HCT116 (cell line): ENCODE results near the gene TRIM6. TPM values are rescaled to one million over a fixed set of nuclear protein-coding genes. Genes with fewer than 3 reads are reported as not detected.

Experiments used
- ATAC-seq: fragments of 200-7000 bp; cut with Tn5 transposase; 2 replicates; pipeline ENCODE4 v1.9.1; 2020; ENCODE audit warnings: mild to moderate bottlenecking, moderate library complexity
- BruUV-seq: library from RNA; stranded (reverse); fragments of 400-500 nt; replicated peaks from 2 replicates; lab custom pipeline; 2021; lab: Mats Ljungman, UMichigan
- CTCF ChIA-PET: fragments of 300-600 bp; sonication (Branson Sonifier 250); formaldehyde crosslinking; loops from one replicate; lab custom pipeline; 2021; ENCODE audit warnings: antibody characterized with exemption; lab: Charles Lee
- POLR2A ChIA-PET: fragments of 300-600, 350-600 bp; sonication (Branson Sonifier 250); formaldehyde crosslinking; loops from one replicate; lab custom pipeline; 2021; ENCODE audit warnings: antibody characterized with exemption; lab: Charles Lee
- RAD21 ChIA-PET, 2 experiments: fragments of 300-600 bp; sonication (Branson Sonifier 250); formaldehyde crosslinking; loops; one replicate each; lab custom pipeline; 2023; ENCODE audit warnings: low total read pairs in 2 of 2; ENCODE audit not compliant: uncharacterized antibody in 2 of 2, unreplicated experiment in 2 of 2, low non-redundant PET in 1 of 2; lab: Charles Lee
- DNase-seq: peaks from one replicate; pipeline ENCODE4 v3.0.0-alpha.2; 2010; ENCODE audit warnings: low read depth, low spot score
- H2AFZ ChIP-seq: fragments of 200-600 bp; shearing (Covaris generic), sonication (generic); 2 replicates; pipeline ENCODE4 v1.6.1; 2017; ENCODE audit warnings: low read depth, mixed run types, mixed read lengths, antibody characterized with exemption, low read length; ENCODE audit not compliant: poor library complexity, severe bottlenecking
- H3K27ac ChIP-seq: 2 replicates; pipeline ENCODE4 v1.5.1; 2012; ENCODE audit warnings: low read depth, low read length
- H3K27me3 ChIP-seq: fragments of 200-600 bp; sonication (generic); 2 replicates; pipeline ENCODE4 v1.6.1; 2016; ENCODE audit warnings: mixed run types, low read length, mixed read lengths; ENCODE audit not compliant: insufficient read depth
- H3K36me3 ChIP-seq, 2 experiments: fragments of 200-500 bp in 1 of 2; fragments of 200-600 bp in 1 of 2; sonication (Bioruptor generic) in 1 of 2; sonication (generic) in 1 of 2; 2 replicates each; pipeline versions ENCODE4 v1.5.1 to v1.6.1; 2014 to 2016; ENCODE audit warnings: low read length in 2 of 2, inconsistent platforms in 1 of 2, mixed read lengths in 1 of 2, mixed run types in 1 of 2; ENCODE audit not compliant: insufficient read depth in 2 of 2, control insufficient read depth in 1 of 2
- H3K4me1 ChIP-seq, 2 experiments: fragments of 200-600 bp in 1 of 2; sonication (generic) in 1 of 2; 2 replicates each; pipeline versions ENCODE4 v1.5.1 to v1.6.1; 2012 to 2017; ENCODE audit warnings: low read length in 2 of 2, inconsistent platforms in 1 of 2, mild to moderate bottlenecking in 1 of 2, mixed read lengths in 1 of 2, mixed run types in 1 of 2, moderate library complexity in 1 of 2; ENCODE audit not compliant: insufficient read depth in 2 of 2, control insufficient read depth in 1 of 2
- H3K4me2 ChIP-seq: fragments of 200-600 bp; sonication (generic); 2 replicates; pipeline ENCODE4 v1.6.1; 2017; ENCODE audit warnings: mixed run types, low read length, mixed read lengths
- H3K4me3 ChIP-seq, 2 experiments: fragments of 200-600 bp in 1 of 2; sonication (generic) in 1 of 2; replicated peaks in 1 of 2; 2 replicates each; pipeline ENCODE4 v1.5.1; 2011 to 2016; ENCODE audit warnings: low read length in 2 of 2, control low read depth in 1 of 2, low read depth in 1 of 2, mild to moderate bottlenecking in 1 of 2, mixed read lengths in 1 of 2, mixed run types in 1 of 2
- H3K79me2 ChIP-seq: fragments of 200-600 bp; sonication (generic); 2 replicates; pipeline ENCODE4 v1.6.1; 2017; ENCODE audit warnings: mild to moderate bottlenecking, mixed run types, low read length, moderate library complexity, mixed read lengths; ENCODE audit not compliant: insufficient read depth
- H3K9ac ChIP-seq: fragments of 200-600 bp; sonication (generic); 2 replicates; pipeline ENCODE4 v1.6.1; 2016; ENCODE audit warnings: low read length, mixed read lengths
- H3K9me2 ChIP-seq: fragments of 200-600 bp; sonication (generic), shearing (Covaris generic); 2 replicates; pipeline ENCODE4 v1.6.1; 2017; ENCODE audit warnings: mixed run types, mild to moderate bottlenecking, moderate library complexity; ENCODE audit not compliant: insufficient read depth
- H3K9me3 ChIP-seq, 2 experiments: fragments of 200-500 bp in 1 of 2; fragments of 200-600 bp in 1 of 2; sonication (Bioruptor generic) in 1 of 2; sonication (generic) in 1 of 2; 2 replicates each; pipeline ENCODE4 v1.6.1; 2014 to 2017; ENCODE audit warnings: low read length in 2 of 2, mixed read lengths in 2 of 2, inconsistent platforms in 1 of 2, low read depth in 1 of 2, mild to moderate bottlenecking in 1 of 2, mixed run types in 1 of 2, moderate library complexity in 1 of 2; ENCODE audit not compliant: control insufficient read depth in 1 of 2, insufficient read depth in 1 of 2
- H4K20me1 ChIP-seq: fragments of 200-600 bp; sonication (generic), shearing (Covaris generic); 2 replicates; pipeline ENCODE4 v1.6.1; 2017; ENCODE audit warnings: mixed run types, mild to moderate bottlenecking, moderate library complexity; ENCODE audit not compliant: insufficient read depth
- CBX3 ChIP-seq: IDR thresholded peaks from 2 replicates; pipeline ENCODE4 v1.6.1; 2012; ENCODE audit warnings: low read depth
- CEBPB ChIP-seq: IDR thresholded peaks from 2 replicates; pipeline ENCODE4 v1.6.1; 2012; ENCODE audit warnings: low read depth
- EGR1 ChIP-seq: IDR thresholded peaks from 2 replicates; pipeline ENCODE4 v1.6.1; 2012; ENCODE audit warnings: low read depth
- ELF1 ChIP-seq: IDR thresholded peaks from 2 replicates; pipeline ENCODE4 v1.6.1; 2012; ENCODE audit warnings: low read depth, borderline replicate concordance
- EZH2 ChIP-seq: fragments of 200-600 bp; sonication (generic); IDR thresholded peaks from 2 replicates; pipeline ENCODE4 v1.6.1; 2017; ENCODE audit warnings: antibody characterized with exemption, mixed run types
- EZH2phosphoT487 ChIP-seq: fragments of 200-600 bp; IDR thresholded peaks from 2 replicates; pipeline ENCODE4 v1.6.1; 2018; ENCODE audit warnings: antibody characterized with exemption, borderline replicate concordance
- FOSL1 ChIP-seq: IDR thresholded peaks from 2 replicates; pipeline ENCODE4 v1.6.1; 2012; ENCODE audit warnings: low read depth
- JUND ChIP-seq: IDR thresholded peaks from 2 replicates; pipeline ENCODE4 v1.6.1; 2012
- POLR2A ChIP-seq: IDR thresholded peaks from 2 replicates; pipeline ENCODE4 v1.7.0; 2011; ENCODE audit warnings: borderline replicate concordance; ENCODE audit not compliant: insufficient read depth, insufficient read length; ENCODE audit errors: extremely low read depth
- SIN3A ChIP-seq: IDR thresholded peaks from 2 replicates; pipeline ENCODE4 v1.6.1; 2012; ENCODE audit warnings: low read depth
- SP1 ChIP-seq: IDR thresholded peaks from 2 replicates; pipeline ENCODE4 v1.6.1; 2012; ENCODE audit warnings: low read depth
- SRF ChIP-seq: IDR thresholded peaks from 2 replicates; pipeline ENCODE4 v1.6.1; 2012; ENCODE audit warnings: low read depth
- TCF7L2 ChIP-seq: IDR thresholded peaks from 2 replicates; pipeline ENCODE4 v1.7.0; 2011; ENCODE audit warnings: borderline replicate concordance, inconsistent platforms; ENCODE audit not compliant: insufficient read depth, insufficient read length; ENCODE audit errors: extremely low read depth
- YY1 ChIP-seq: IDR thresholded peaks from 2 replicates; pipeline ENCODE4 v1.6.1; 2011; ENCODE audit warnings: low read length, low read depth, moderate library complexity, mild to moderate bottlenecking; ENCODE audit not compliant: insufficient replicate concordance; ENCODE audit errors: extremely low read depth
- ZFX ChIP-seq: fragments of 450-650 bp; IDR thresholded peaks from 2 replicates; pipeline ENCODE4 v1.6.1; 2017
- ZNF274 ChIP-seq: fragments of 200-500 bp; sonication (Bioruptor generic); IDR thresholded peaks from 2 replicates; pipeline ENCODE4 v1.6.1; 2014; ENCODE audit warnings: mild to moderate bottlenecking, low read depth, low read length, inconsistent platforms
- intact Hi-C: fragments of 100-400 bp; cut with micrococcal nuclease; formaldehyde crosslinking; loops from 2 replicates; pipeline ENCODE4 v1.10.0; 2022
- total RNA-seq: library from RNA; stranded (reverse); gene quantifications from one replicate; pipeline ENCODE4 v1.2.1, GENCODE V29; 2021; ENCODE audit not compliant: unreplicated experiment
- TF ChIP-seq, protein P1 (sequence below), 3 experiments: fragments of 200-600 bp in 1 of 3; sonication (generic) in 1 of 3; IDR thresholded peaks in 2 of 3; conservative IDR thresholded peaks in 1 of 3; 2 replicates each; pipeline ENCODE4 v1.5.1; 2012 to 2017; ENCODE audit warnings: low read depth in 2 of 3, low read length in 2 of 3, antibody characterized with exemption in 1 of 3, borderline replicate concordance in 1 of 3, control low read depth in 1 of 3, mild to moderate bottlenecking in 1 of 3, mixed read lengths in 1 of 3, mixed run types in 1 of 3, moderate library complexity in 1 of 3; ENCODE audit not compliant: insufficient read depth in 1 of 3
- TF ChIP-seq, protein P2 (sequence below): IDR thresholded peaks from 2 replicates; pipeline ENCODE4 v1.6.1; 2012
- TF ChIP-seq, protein P3 (sequence below): IDR thresholded peaks from 2 replicates; pipeline ENCODE4 v1.6.1; 2011; ENCODE audit warnings: mild to moderate bottlenecking, low read length, moderate library complexity; ENCODE audit not compliant: insufficient replicate concordance; ENCODE audit errors: extremely low read depth

TRIM6 gene
- total RNA-seq, 1 experiment from 2014 or later, result 3.0 TPM

DNA sequence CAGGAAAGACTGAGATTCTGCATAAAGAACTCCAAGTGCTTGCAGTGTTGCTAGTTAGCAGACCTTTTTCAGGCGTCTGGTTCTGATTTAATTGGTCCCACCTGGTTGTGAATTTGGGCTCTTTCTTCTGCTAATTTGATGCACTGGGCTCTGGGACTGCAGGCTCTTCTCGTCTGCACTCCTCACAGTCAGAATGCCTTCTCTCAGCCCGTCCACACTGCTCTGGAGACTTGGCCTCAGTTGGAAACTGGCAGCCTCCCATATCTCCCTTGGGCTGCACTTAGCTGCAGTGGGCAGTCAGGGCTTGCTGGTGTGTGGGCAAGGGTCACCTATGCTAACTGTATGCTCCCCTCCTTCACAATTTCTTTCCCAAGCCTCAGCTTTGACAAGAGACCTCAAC lies 1.5 kb downstream of the TRIM6 start:
- no TSS peak for BruUV-seq

More for the DNA sequence above, 1.5 kb downstream of the TRIM6 start:
- Histone ChIP-seq H2AFZ (no peak overlapping the region), H3K27me3 (no peaks in the 10 kb centered on the region), H3K36me3 (no peaks in the 10 kb centered on the region), H3K4me3 (no peak overlapping the region), H3K9me2 (no peaks in the 10 kb centered on the region), H4K20me1 (no peaks in the 10 kb centered on the region), H3K9ac (no peak overlapping the region), H3K79me2 (no peaks in the 10 kb centered on the region), H3K4me2 (no peak overlapping the region), H3K27ac (no peak overlapping the region), H3K4me1 (peaks cover 3 to 31% of the 10 kb centered on the region in 2 experiments; a peak in 3 of 4 replicates), H3K9me3 (no peaks in the 10 kb centered on the region)
- ChIA-PET CTCF (no interaction called here), POLR2A (interaction anchor here (1.4 kb wide), 1 partner anchor 92 kb away, joined by 5 read pairs; no protein-coding TSS in a partner anchor), RAD21 (no interaction called here)
- intact Hi-C loops, result no loop called here
- ATAC-seq (no peak), DNase-seq (no peak)
- no peak for TF ChIP-seq JUND
- TF ChIP-seq EZH2, result no peak
- no peak for TF ChIP-seq POLR2A
- TF ChIP-seq ZFX, result no peak
- TF ChIP-seq TCF7L2, result no peak
- TF ChIP-seq ELF1, result no peak
- TF ChIP-seq, protein P1, sequence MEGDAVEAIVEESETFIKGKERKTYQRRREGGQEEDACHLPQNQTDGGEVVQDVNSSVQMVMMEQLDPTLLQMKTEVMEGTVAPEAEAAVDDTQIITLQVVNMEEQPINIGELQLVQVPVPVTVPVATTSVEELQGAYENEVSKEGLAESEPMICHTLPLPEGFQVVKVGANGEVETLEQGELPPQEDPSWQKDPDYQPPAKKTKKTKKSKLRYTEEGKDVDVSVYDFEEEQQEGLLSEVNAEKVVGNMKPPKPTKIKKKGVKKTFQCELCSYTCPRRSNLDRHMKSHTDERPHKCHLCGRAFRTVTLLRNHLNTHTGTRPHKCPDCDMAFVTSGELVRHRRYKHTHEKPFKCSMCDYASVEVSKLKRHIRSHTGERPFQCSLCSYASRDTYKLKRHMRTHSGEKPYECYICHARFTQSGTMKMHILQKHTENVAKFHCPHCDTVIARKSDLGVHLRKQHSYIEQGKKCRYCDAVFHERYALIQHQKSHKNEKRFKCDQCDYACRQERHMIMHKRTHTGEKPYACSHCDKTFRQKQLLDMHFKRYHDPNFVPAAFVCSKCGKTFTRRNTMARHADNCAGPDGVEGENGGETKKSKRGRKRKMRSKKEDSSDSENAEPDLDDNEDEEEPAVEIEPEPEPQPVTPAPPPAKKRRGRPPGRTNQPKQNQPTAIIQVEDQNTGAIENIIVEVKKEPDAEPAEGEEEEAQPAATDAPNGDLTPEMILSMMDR (IDR thresholded peaks at IDR 0.05 in 2 of 3, conservative IDR thresholded peaks at IDR 0.05 in 1 of 3; ENCODE audit: borderline replicate concordance in 1 of 3, insufficient read depth in 1 of 3, low read depth in 2 of 3, low read length in 2 of 3), result no peak
- TF ChIP-seq, protein P2, sequence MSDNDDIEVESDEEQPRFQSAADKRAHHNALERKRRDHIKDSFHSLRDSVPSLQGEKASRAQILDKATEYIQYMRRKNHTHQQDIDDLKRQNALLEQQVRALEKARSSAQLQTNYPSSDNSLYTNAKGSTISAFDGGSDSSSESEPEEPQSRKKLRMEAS, result no peak
- no peak for TF ChIP-seq EGR1
- TF ChIP-seq ZNF274, result no peak
- no peak for TF ChIP-seq CEBPB
- no peak for TF ChIP-seq CBX3
- TF ChIP-seq SP1, result no peak
- no peak for TF ChIP-seq FOSL1
- TF ChIP-seq EZH2phosphoT487, result no peak
- TF ChIP-seq SIN3A, result no peak
- TF ChIP-seq YY1, result no peak
- no peak for TF ChIP-seq SRF
- TF ChIP-seq, protein P3, sequence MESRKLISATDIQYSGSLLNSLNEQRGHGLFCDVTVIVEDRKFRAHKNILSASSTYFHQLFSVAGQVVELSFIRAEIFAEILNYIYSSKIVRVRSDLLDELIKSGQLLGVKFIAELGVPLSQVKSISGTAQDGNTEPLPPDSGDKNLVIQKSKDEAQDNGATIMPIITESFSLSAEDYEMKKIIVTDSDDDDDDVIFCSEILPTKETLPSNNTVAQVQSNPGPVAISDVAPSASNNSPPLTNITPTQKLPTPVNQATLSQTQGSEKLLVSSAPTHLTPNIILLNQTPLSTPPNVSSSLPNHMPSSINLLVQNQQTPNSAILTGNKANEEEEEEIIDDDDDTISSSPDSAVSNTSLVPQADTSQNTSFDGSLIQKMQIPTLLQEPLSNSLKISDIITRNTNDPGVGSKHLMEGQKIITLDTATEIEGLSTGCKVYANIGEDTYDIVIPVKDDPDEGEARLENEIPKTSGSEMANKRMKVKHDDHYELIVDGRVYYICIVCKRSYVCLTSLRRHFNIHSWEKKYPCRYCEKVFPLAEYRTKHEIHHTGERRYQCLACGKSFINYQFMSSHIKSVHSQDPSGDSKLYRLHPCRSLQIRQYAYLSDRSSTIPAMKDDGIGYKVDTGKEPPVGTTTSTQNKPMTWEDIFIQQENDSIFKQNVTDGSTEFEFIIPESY, result no peak
